HepG2 (cell line): Measurements from ENCODE around the gene SLC2A6. TPM values are rescaled to one million over a fixed set of nuclear protein-coding genes. Genes with fewer than 3 reads are reported as not detected.

ENCODE experiments used
- ATAC-seq: fragments of 200-7000 bp; cut with Tn5 transposase; 3 replicates; pipeline ENCODE4 v1.9.1; 2020; ENCODE audit warnings: mild to moderate bottlenecking, moderate library complexity
- BruUV-seq: library from RNA; stranded (reverse); fragments of 400-500 nt; replicated peaks from 2 replicates; lab custom pipeline; 2021; lab: Mats Ljungman, UMichigan
- CTCF ChIA-PET: fragments of 300-600 bp; formaldehyde crosslinking; extraction: SDS; loops from one replicate; lab custom pipeline; 2021; ENCODE audit warnings: low total read pairs, inconsistent platforms, low intra/inter-chr PET ratio; lab: Yijun Ruan, JAX
- POLR2A ChIA-PET: fragments of 350-600 bp; sonication (Branson Sonifier 250); formaldehyde crosslinking; loops from one replicate; lab custom pipeline; 2020; ENCODE audit warnings: antibody characterized with exemption, inconsistent platforms; lab: Yijun Ruan, JAX
- DNase-seq: peaks from one replicate; pipeline ENCODE4 v3.0.0-alpha.2; 2015; ENCODE audit warnings: low spot score
- FAIRE-seq: peaks from 3 replicates; lab custom pipeline; 2011; peaks lifted over from hg19 to GRCh38; lab: Jason Lieb, UNC
- H2AFZ ChIP-seq: one replicate; pipeline ENCODE4 v1.6.1; 2011; ENCODE audit warnings: low read length, inconsistent platforms
- H3K27ac ChIP-seq: fragments of 300-600 bp; 3 replicates; pipeline ENCODE4 v1.8.0; 2011; ENCODE audit warnings: mixed run types, mild to moderate bottlenecking, mixed read lengths, low read length, inconsistent platforms; ENCODE audit not compliant: insufficient read depth; ENCODE audit errors: extremely low read length
- H3K27me3 ChIP-seq, 2 experiments: fragments of 200-600 bp in 1 of 2; 2 replicates in 1 of 2; 3 replicates in 1 of 2; pipeline versions ENCODE4 v1.6.0 to v1.8.0; 2011; ENCODE audit warnings: low read length in 2 of 2, mild to moderate bottlenecking in 2 of 2, moderate library complexity in 2 of 2, inconsistent platforms in 1 of 2; ENCODE audit not compliant: insufficient read depth in 2 of 2, control insufficient read depth in 1 of 2
- H3K36me3 ChIP-seq, 2 experiments: fragments of 200-600 bp in 1 of 2; replicated peaks in 1 of 2; 2 replicates in 1 of 2; 3 replicates in 1 of 2; pipeline versions ENCODE4 v1.5.1 to v1.8.0; 2011; ENCODE audit warnings: low read length in 2 of 2, inconsistent platforms in 1 of 2; ENCODE audit not compliant: insufficient read depth in 2 of 2, control insufficient read depth in 1 of 2
- H3K4me1 ChIP-seq: 2 replicates; pipeline ENCODE4 v1.5.1; 2012; ENCODE audit warnings: low read length, inconsistent platforms; ENCODE audit not compliant: insufficient read depth
- H3K4me2 ChIP-seq: 2 replicates; pipeline ENCODE4 v1.6.0; 2011; ENCODE audit warnings: low read depth, low read length, inconsistent platforms
- H3K4me3 ChIP-seq, 3 experiments: fragments of 200-600 bp in 1 of 3; sonication (generic), shearing (Covaris generic) in 1 of 3; replicated peaks in 1 of 3; 2 replicates each; pipeline ENCODE4 v1.5.1; 2011 to 2016; ENCODE audit warnings: low read length in 3 of 3, inconsistent platforms in 2 of 3, low read depth in 2 of 3, mild to moderate bottlenecking in 2 of 3, control low read depth in 1 of 3, mixed read lengths in 1 of 3; ENCODE audit not compliant: insufficient read depth in 1 of 3
- H3K79me2 ChIP-seq: one replicate; pipeline ENCODE4 v1.6.1; 2011; ENCODE audit warnings: low read length, inconsistent platforms; ENCODE audit not compliant: insufficient read depth
- H3K9ac ChIP-seq: 2 replicates; pipeline ENCODE4 v1.6.0; 2011; ENCODE audit warnings: mild to moderate bottlenecking, low read depth, low read length, inconsistent platforms; ENCODE audit not compliant: insufficient read depth
- H3K9me3 ChIP-seq: 2 replicates; pipeline ENCODE4 v1.5.1; 2012; ENCODE audit warnings: mild to moderate bottlenecking, low read length
- H4K20me1 ChIP-seq: 2 replicates; pipeline ENCODE4 v1.6.0; 2011; ENCODE audit warnings: inconsistent platforms, mild to moderate bottlenecking, low read length, moderate library complexity; ENCODE audit not compliant: insufficient read depth
- AGO2 ChIP-seq: fragments of 200-400 bp; formaldehyde crosslinking; optimal IDR thresholded peaks from 2 replicates; pipeline ENCODE3; 2017; ENCODE audit warnings: mild to moderate bottlenecking, low read depth, low read length, moderate library complexity
- ATF7 ChIP-seq, 2 experiments: fragments of 450-650 bp in 1 of 2; sonication (generic) in 1 of 2; formaldehyde crosslinking in 1 of 2; IDR thresholded peaks; 2 replicates each; pipeline versions ENCODE4 v1.4.0 to v1.6.1; 2016 to 2020; ENCODE audit warnings: antibody characterized with exemption in 1 of 2, mild to moderate bottlenecking in 1 of 2, missing genetic modification reagents in 1 of 2
- FIP1L1 ChIP-seq: fragments of 200-400 bp; formaldehyde crosslinking; IDR thresholded peaks from 2 replicates; pipeline ENCODE4 v1.6.1; 2018; ENCODE audit warnings: low read depth, mild to moderate bottlenecking, low read length, moderate library complexity, borderline replicate concordance; ENCODE audit not compliant: insufficient read depth
- GATA4 ChIP-seq: sonication (generic); IDR thresholded peaks from 2 replicates; pipeline ENCODE4 v1.6.1; 2016; ENCODE audit warnings: antibody characterized with exemption, low read depth, borderline replicate concordance
- GFI1 ChIP-seq: sonication (generic); formaldehyde crosslinking; IDR thresholded peaks from 2 replicates; pipeline ENCODE4 v1.5.0; 2020; ENCODE audit warnings: missing genetic modification reagents, mild to moderate bottlenecking, borderline replicate concordance
- GPBP1L1 ChIP-seq: sonication (generic); formaldehyde crosslinking; IDR thresholded peaks from 2 replicates; pipeline ENCODE4 v1.5.0; 2020; ENCODE audit warnings: mild to moderate bottlenecking, missing genetic modification reagents
- HNRNPL ChIP-seq: fragments of 200-400 bp; formaldehyde crosslinking; IDR thresholded peaks from 2 replicates; pipeline ENCODE4 v1.6.1; 2017; ENCODE audit warnings: mild to moderate bottlenecking, low read depth, low read length
- ISL2 ChIP-seq: sonication (generic); formaldehyde crosslinking; IDR thresholded peaks from 2 replicates; pipeline ENCODE4 v1.5.0; 2020; ENCODE audit warnings: missing genetic modification reagents
- JUND ChIP-seq: sonication (generic); formaldehyde crosslinking; IDR thresholded peaks from 2 replicates; pipeline ENCODE4 v1.8.0; 2022; ENCODE audit warnings: mild to moderate bottlenecking, missing genetic modification reagents
- POLR2G ChIP-seq: fragments of 200-400 bp; formaldehyde crosslinking; IDR thresholded peaks from 2 replicates; pipeline ENCODE4 v1.6.1; 2018; ENCODE audit warnings: mild to moderate bottlenecking, low read depth, low read length, moderate library complexity
- RBFOX2 ChIP-seq: fragments of 200-400 bp; formaldehyde crosslinking; IDR thresholded peaks from 2 replicates; pipeline ENCODE4 v1.6.1; 2017; ENCODE audit warnings: low read depth, mild to moderate bottlenecking, low read length
- SIN3A ChIP-seq: IDR thresholded peaks from 2 replicates; pipeline ENCODE4 v1.6.1; 2011; ENCODE audit warnings: low read depth, mild to moderate bottlenecking, control low read depth, low read length, borderline replicate concordance
- ZSCAN30 ChIP-seq: sonication (generic); formaldehyde crosslinking; IDR thresholded peaks from 2 replicates; pipeline ENCODE4 v1.5.0; 2020; ENCODE audit warnings: mild to moderate bottlenecking, missing genetic modification reagents
- WGBS: methylation state at CpG from one replicate; pipeline ENCODE4 v1.1.6; 2017; ENCODE audit warnings: low lambda C conversion rate; 5-methylcytosine and 5-hydroxymethylcytosine counted together
- in situ Hi-C: cut with HindIII; loops from 2 replicates; pipeline ENCODE4 v1.10.0; 2017; ENCODE audit warnings: low pct_unique_long_range_greater_than_20kb; ENCODE audit not compliant: extremely low pct_ligation_motif_present
- intact Hi-C: fragments of 100-400 bp; cut with micrococcal nuclease; formaldehyde crosslinking; loops from one replicate; pipeline ENCODE4 v1.10.0; 2022; ENCODE audit not compliant: unreplicated experiment
- polyA plus RNA-seq, 8 experiments: library from polyadenylated mRNA; depleted of rRNA in 3 of 8; stranded (reverse) in 7 of 8; unstranded in 1 of 8; fragments of >200 nt; fragmentation: Illumina TruSeq in 4 of 8; extraction: Trizol in 4 of 8; gene quantifications; 2 replicates each; pipeline versions ENCODE4 v1.2.1 to v1.2.3, GENCODE V29; 2011 to 2016; ENCODE audit warnings: low read depth in 4 of 8, missing spikeins in 1 of 8, mixed read lengths in 1 of 8; ENCODE audit not compliant: insufficient read depth in 1 of 8
- total RNA-seq, 5 experiments: library from RNA; depleted of rRNA; stranded (reverse); fragments of >200 nt; fragmentation: Illumina TruSeq; extraction: Trizol; gene quantifications; 2 replicates each; pipeline ENCODE4 v1.2.3, GENCODE V29; 2016; ENCODE audit warnings: low read depth in 1 of 5
- TF ChIP-seq, protein P1 (sequence below): sonication (generic); formaldehyde crosslinking; IDR thresholded peaks from 2 replicates; pipeline ENCODE4 v1.4.0; 2020; ENCODE audit warnings: missing genetic modification reagents
- TF ChIP-seq, protein P2 (sequence below): sonication (generic); formaldehyde crosslinking; IDR thresholded peaks from 2 replicates; pipeline ENCODE4 v1.4.0; 2020; ENCODE audit warnings: missing genetic modification reagents

The SLC2A6 gene
- total and polyA plus RNA-seq, 2 of the 13 experiments (the other 11 are each of a cell fraction or from before 2014, with no cell fraction given): 4.1 to 15.0 TPM

DNA sequence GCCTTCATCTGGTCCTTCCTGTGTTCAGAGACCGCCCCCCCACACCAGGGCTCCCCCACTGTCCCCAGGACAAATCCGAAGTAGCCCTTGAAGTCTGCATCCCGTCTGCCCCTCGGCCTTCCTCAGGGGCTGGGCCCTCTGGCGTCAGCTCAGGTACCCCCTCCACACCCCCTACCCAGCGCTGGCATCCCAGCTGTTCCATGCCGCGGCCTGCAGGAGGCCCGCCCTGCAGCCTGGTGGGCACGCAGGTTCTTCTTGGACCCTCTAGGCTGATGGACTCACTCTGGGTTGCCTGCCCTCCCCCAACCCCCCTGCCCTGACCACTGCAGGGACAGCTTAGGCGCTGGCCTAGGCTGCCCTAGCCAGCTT lies 6.6 kb downstream of the SLC2A6 start:
- H4K20me1 ChIP-seq: 0 out of 2 replicates have a peak, but pooled peaks cover 2% of the 10 kb centered on the region
- BruUV-seq: no TSS peak
- WGBS: 83% methylated on average over 2 of the region's 11 CpGs
- H3K9ac ChIP-seq: no peak overlapping the region
- intact Hi-C loops (no loop called here), in situ Hi-C loops (no loop called here)
- peaks cover 3 to 4% of the 10 kb centered on the region in 2 experiments; a peak in 1 of 5 replicates for H3K36me3 ChIP-seq
- no peaks in the 10 kb centered on the region for H3K79me2 ChIP-seq
- H3K27ac ChIP-seq: no peak overlapping the region
- H3K9me3 ChIP-seq: no peaks in the 10 kb centered on the region
- ChIA-PET POLR2A (interaction anchor here (2.3 kb wide), 1 partner anchor 13 kb away, joined by 11 read pairs; the partner anchor contains the start of gene CACFD1), CTCF (no interaction called here)
- ATAC-seq (no peak), DNase-seq (no peak), FAIRE-seq (no peak)
- TF ChIP-seq, protein P1, sequence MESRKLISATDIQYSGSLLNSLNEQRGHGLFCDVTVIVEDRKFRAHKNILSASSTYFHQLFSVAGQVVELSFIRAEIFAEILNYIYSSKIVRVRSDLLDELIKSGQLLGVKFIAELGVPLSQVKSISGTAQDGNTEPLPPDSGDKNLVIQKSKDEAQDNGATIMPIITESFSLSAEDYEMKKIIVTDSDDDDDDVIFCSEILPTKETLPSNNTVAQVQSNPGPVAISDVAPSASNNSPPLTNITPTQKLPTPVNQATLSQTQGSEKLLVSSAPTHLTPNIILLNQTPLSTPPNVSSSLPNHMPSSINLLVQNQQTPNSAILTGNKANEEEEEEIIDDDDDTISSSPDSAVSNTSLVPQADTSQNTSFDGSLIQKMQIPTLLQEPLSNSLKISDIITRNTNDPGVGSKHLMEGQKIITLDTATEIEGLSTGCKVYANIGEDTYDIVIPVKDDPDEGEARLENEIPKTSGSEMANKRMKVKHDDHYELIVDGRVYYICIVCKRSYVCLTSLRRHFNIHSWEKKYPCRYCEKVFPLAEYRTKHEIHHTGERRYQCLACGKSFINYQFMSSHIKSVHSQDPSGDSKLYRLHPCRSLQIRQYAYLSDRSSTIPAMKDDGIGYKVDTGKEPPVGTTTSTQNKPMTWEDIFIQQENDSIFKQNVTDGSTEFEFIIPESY (CRISPR knock-in tag): 0 out of 2 replicates have a peak, but pooled peaks have one; percentile 30
- TF ChIP-seq, protein P2, sequence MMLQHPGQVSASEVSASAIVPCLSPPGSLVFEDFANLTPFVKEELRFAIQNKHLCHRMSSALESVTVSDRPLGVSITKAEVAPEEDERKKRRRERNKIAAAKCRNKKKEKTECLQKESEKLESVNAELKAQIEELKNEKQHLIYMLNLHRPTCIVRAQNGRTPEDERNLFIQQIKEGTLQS (CRISPR knock-in tag): no peak
- TF ChIP-seq SIN3A: no peak
- 0 out of 2 replicates have a peak, but pooled peaks have one; percentile 20 for TF ChIP-seq HNRNPL
- TF ChIP-seq GPBP1L1 (CRISPR knock-in tag): no peak
- no peak for TF ChIP-seq GFI1
- TF ChIP-seq GATA4: no peak
- no peak for TF ChIP-seq JUND (CRISPR knock-in tag)
- no peak for TF ChIP-seq FIP1L1
- no peak for TF ChIP-seq ZSCAN30 (CRISPR knock-in tag)
- TF ChIP-seq ISL2 (CRISPR knock-in tag): no peak
- TF ChIP-seq AGO2: peak; percentile 60
- TF ChIP-seq POLR2G: 0 out of 2 replicates have a peak, but pooled peaks have one; percentile 17
- no peak for TF ChIP-seq ATF7 (IDR thresholded peaks at IDR 0.05)
- TF ChIP-seq ATF7 (CRISPR knock-in tag; IDR thresholded peaks at IDR 0.05): no peak
- 0 out of 2 replicates have a peak, but pooled peaks have one; percentile 7 for TF ChIP-seq RBFOX2
- H3K27me3 ChIP-seq: no peaks in the 10 kb centered on the region
- no peak overlapping the region for H3K4me3 ChIP-seq
- H2AFZ ChIP-seq: no peak overlapping the region
- no peak overlapping the region for H3K4me2 ChIP-seq
- peaks cover 10% of the 10 kb centered on the region for H3K4me1 ChIP-seq
